Neuron (in vitro differentiated cells): Measurements from ENCODE around the gene XPC.
A peak's percentile ranks its signal among the peaks of the same experiment; 100 is the strongest.
"Not testable (repeated sequence)": the region's sequence is repeated elsewhere in the genome, so short reads cannot be mapped to it uniquely, and the experiment has no call there.

ENCODE experiments used
- H2AFZ ChIP-seq: one replicate; pipeline ENCODE4 v1.6.1; 2013; ENCODE audit warnings: low read depth, mild to moderate bottlenecking, inconsistent platforms, low read length, moderate library complexity
- H3K27me3 ChIP-seq: one replicate; pipeline ENCODE4 v1.6.1; 2013; ENCODE audit warnings: low read length; ENCODE audit not compliant: insufficient read depth
- H3K36me3 ChIP-seq: one replicate; pipeline ENCODE4 v1.6.1; 2013; ENCODE audit warnings: low read length; ENCODE audit not compliant: insufficient read depth
- H3K4me1 ChIP-seq: one replicate; pipeline ENCODE4 v1.6.1; 2013; ENCODE audit warnings: low read length; ENCODE audit not compliant: insufficient read depth
- H3K4me3 ChIP-seq: 2 replicates; pipeline ENCODE4 v1.5.1; 2013; ENCODE audit warnings: mild to moderate bottlenecking, low read length, moderate library complexity
- H3K9me3 ChIP-seq: one replicate; pipeline ENCODE4 v1.6.1; 2013; ENCODE audit warnings: low read length

The XPC gene

DNA sequence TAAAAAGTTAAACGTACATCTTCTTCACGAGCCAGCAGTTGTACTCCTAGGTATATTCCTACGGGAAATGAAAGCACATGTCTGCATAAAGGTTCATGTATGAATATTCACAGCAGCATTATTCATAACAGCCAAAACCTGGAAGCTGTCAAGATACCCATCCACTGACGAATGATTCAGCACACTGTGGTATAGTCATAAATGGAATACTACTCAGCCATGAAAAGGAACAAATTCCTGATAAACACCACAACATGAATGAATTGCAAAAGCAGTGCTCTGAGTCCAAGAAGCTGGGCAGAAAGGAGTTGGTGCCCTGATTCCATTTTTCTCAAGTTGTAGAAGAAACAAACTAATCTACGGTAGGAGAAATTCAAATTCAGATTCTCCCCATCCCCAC is 49.7 kb downstream of the XPC start:
- Histone ChIP-seq H2AFZ (no peak overlapping the region), H3K36me3 (peaks cover 59% of the 10 kb centered on the region), H3K9me3 (peaks cover 3% of the 10 kb centered on the region), H3K4me3 (no peak overlapping the region), H3K4me1 (peaks cover 16% of the 10 kb centered on the region), H3K27me3 (no peaks in the 10 kb centered on the region)

DNA sequence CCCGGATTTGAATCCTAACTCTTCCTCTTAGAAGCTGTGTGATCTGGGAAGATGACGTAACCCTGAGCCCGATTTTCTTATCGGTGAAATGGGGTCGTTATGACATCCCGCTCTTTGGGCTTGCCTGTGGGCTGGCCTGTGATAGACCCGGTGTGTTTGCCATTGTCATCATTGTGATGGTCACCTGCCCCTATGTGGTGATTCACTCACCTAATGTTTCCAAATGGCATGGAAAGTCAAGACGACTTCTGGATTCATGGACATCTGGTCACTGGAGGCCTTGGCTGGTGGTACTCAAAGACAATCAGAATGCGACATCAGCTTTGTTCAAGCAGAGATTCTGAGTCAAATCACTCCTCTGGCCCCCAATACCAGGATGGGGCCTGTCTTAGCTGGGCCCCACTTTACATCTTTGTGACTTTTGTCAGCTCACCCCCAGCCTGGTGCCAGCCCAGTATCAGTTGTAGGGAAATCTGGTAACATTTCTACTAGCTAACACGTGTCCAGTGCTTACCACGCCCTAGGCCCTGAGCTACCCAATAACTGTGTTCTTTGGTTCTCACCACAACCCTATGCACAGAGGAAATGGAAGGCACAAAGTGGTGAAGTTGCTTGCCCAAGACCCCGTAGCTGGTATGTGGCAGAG is 50.8 kb downstream of the XPC start:
- Histone ChIP-seq H3K4me1 (peaks cover 21% of the 10 kb centered on the region), H3K9me3 (peaks cover 3% of the 10 kb centered on the region), H3K4me3 (no peak overlapping the region), H2AFZ (no peak overlapping the region), H3K36me3 (peaks cover 48% of the 10 kb centered on the region), H3K27me3 (no peaks in the 10 kb centered on the region)

DNA sequence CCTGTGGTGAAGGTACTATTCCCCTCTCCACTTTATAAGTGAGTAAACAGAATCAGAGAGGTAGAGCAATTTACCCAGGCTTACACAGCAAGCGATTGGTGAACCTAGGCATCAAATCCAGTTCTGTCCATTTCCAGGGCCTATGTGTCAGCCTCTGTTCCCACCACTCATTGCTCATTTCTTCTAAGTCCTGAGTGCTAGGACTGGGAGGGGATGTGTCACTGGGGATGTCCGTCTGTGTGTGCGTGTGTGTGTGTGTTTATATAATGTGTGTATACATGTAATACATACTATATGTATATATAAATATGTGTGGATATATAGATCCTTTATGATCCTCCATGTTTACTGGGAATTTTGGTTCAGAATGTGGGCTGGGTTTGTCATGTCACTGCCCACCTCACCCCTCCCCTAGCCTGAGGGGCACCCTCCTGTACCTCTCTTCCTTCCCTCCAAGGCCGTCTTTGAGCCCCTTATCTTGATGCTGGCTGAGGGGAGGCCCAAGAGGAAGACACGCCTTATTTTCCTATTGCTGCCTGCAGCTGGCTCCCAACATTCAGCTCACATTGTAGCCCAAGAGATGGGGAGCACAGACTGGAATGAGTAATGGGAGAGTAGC is 51.4 kb downstream of the XPC start:
- no peaks in the 10 kb centered on the region for H3K27me3 ChIP-seq
- peak overlapping the region; percentile 86 for H3K4me3 ChIP-seq
- H3K4me1 ChIP-seq, result peaks cover 21% of the 10 kb centered on the region
- H3K36me3 ChIP-seq, result peaks cover 42% of the 10 kb centered on the region
- no peak overlapping the region for H2AFZ ChIP-seq
- peaks cover 3% of the 10 kb centered on the region for H3K9me3 ChIP-seq

DNA sequence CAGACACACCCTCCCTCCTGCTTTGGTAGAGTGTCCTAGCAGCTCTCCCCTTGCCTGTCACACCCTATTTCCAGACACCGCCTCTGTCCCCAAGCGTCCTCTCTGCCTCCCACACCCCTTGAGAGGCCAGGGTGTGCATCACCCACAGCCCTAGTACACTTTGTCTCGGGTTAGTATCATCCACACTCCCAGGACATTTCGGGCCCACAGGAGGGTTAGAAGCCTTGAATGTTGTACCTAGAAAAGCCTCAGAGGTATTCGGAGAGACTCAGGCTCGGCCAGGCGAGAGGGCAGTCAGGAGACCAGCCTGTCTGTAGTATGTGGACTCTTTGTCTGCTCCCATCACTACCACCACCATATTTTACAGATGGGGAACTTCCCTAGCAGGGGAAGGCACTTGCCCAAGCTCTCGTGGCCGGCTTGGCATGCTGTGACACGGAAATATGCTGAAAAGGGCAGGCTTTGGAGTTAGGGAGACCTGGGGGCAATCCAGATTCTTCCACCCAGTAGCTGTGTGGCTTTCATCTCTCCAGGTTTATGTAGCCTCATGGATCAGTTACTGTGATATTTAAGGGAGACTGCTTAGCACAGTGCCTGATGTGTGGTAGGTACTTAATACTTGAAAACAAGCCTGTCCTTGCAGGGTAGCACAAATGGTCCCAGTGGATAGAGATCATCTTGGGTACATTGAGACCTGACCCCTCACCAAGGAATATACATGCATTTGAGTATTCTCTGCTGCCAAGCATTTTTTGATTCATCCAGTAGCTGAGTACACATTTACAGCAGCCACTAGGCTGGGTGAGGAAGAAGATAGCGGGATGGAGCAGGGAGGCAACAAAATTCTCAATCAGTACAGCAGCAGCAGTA is 52.1 kb downstream of the XPC start:
- Histone ChIP-seq H3K9me3 (peaks cover 3% of the 10 kb centered on the region), H3K36me3 (peaks cover 35% of the 10 kb centered on the region)

DNA sequence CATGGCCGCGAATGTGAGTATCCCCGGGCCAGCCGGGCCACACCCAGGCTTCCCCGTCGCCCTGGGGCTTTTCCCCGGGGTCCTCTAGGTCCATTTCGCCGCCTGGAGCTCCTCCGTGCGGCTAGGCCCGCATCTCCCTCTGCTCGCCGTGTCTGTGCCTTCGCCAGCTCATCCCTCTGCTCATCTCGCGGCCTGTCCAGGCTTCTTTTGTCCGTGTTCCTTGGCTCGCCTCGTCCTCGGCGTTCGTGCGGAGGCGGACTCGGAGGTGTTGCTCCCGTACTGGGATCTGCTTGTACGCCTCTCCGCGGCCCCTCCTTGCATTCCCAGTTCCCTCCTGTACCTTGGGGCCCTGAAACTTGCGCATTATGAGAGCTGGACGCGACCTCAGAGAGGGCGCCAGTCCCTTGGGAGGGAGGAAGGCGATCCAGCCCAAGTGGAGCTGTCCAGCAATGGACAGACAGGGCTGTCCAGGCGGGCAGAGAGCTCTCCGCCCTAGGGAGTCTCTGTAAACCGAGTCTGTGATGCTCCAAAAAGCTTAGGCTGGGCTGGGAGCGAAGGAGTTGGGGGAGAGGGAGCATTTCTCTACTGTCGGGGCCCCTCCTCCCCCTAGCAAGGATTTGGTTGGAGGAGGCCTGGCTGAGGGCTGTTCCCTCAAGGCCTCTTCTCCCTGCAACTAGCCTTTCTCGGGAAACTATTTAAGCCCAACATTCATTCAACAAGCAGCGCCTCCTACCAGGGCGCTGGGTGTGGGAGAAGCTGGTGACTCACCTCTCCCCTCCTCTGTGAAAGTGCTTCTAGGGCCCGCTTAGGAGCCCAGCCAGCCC is 53.0 kb downstream of the XPC start:
- Histone ChIP-seq H3K4me1 (peaks cover 21% of the 10 kb centered on the region), H3K4me3 (peak overlapping the region; percentile 86), H3K27me3 (no peaks in the 10 kb centered on the region), H3K36me3 (peaks cover 26% of the 10 kb centered on the region), H2AFZ (peak overlapping the region; percentile 64), H3K9me3 (peaks cover 3% of the 10 kb centered on the region)

More for the DNA sequence above, 52.1 kb downstream of the XPC start:
- H3K4me3 ChIP-seq, result peak overlapping the region; percentile 86
- no peaks in the 10 kb centered on the region for H3K27me3 ChIP-seq
- no peak overlapping the region for H2AFZ ChIP-seq
- H3K4me1 ChIP-seq, result peaks cover 21% of the 10 kb centered on the region

DNA sequence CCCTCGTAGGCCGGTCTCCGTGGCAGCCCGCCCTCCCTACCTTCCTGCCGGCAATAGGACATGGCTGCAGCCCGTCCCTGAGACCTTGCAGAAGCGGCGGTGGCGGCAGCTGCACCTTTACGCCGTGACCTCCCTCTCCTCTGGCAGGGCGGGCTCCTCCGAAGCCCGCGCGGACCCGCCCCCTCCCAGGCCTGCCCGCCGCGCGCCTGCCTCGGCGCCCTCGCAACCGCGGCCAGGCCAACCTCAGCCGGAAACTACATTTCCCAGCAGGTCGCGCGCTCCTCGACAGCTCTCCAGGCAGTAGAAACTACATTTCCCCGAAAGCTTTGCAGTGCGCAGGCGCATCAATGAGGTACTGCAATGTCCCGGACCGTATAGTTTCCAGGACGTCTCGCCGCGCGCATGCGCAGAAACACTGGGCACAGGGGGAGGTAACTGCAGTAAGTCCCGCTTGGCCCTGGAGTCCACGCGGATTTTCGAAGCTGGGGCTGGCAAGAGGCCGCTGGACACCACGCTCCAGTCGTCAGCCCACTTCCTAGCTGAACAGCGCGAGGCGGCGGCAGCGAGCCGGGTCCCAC is 53.7 kb downstream of the XPC start, which contains the start of the genes CHCHD4 and TMEM43:
Gene CHCHD4, minus strand, starts transcription at position 256 of the 578 bp plus-strand sequence. Its CDS starts 194 bp downstream, at position 62.
Gene TMEM43, plus strand, starts transcription at position 438 of the 578 bp plus-strand sequence. CDS start 142 bp downstream, outside the sequence.
- peak within 1 kb of the TSS; percentile 86 for H3K4me3 ChIP-seq
- peaks cover 21% of the 10 kb centered on the region for H3K4me1 ChIP-seq
- H3K9me3 ChIP-seq, result peaks cover 3% of the 10 kb centered on the region
- H2AFZ ChIP-seq, result peak within 1 kb of the TSS; percentile 92
- peaks cover 22% of the 10 kb centered on the region for H3K36me3 ChIP-seq
- no peaks in the 10 kb centered on the region for H3K27me3 ChIP-seq

DNA sequence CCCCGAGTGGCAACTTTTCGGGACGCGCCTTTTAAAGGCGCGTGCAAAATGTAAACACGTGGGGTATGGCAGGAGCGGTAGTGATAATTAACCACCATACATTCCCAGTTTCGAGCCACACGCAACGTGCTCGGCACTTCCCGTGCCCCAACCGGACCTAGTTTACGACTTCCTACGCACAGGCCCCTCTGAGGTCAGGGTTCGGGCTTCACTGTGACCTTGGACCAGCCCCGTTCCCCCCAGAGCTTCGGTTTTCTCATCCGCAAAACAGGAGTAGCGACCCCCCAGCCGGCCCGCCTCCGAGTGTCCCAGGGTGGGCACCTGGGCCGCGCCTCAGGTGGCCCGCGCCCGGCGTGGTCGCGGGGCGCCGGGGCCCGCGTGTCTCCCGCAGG is 54.2 kb downstream of the XPC start:
- Histone ChIP-seq H3K36me3 (peaks cover 17% of the 10 kb centered on the region), H3K4me3 (peak overlapping the region; percentile 86), H2AFZ (peak overlapping the region; percentile 92), H3K4me1 (peaks cover 21% of the 10 kb centered on the region), H3K27me3 (no peaks in the 10 kb centered on the region), H3K9me3 (peaks cover 3% of the 10 kb centered on the region)

DNA sequence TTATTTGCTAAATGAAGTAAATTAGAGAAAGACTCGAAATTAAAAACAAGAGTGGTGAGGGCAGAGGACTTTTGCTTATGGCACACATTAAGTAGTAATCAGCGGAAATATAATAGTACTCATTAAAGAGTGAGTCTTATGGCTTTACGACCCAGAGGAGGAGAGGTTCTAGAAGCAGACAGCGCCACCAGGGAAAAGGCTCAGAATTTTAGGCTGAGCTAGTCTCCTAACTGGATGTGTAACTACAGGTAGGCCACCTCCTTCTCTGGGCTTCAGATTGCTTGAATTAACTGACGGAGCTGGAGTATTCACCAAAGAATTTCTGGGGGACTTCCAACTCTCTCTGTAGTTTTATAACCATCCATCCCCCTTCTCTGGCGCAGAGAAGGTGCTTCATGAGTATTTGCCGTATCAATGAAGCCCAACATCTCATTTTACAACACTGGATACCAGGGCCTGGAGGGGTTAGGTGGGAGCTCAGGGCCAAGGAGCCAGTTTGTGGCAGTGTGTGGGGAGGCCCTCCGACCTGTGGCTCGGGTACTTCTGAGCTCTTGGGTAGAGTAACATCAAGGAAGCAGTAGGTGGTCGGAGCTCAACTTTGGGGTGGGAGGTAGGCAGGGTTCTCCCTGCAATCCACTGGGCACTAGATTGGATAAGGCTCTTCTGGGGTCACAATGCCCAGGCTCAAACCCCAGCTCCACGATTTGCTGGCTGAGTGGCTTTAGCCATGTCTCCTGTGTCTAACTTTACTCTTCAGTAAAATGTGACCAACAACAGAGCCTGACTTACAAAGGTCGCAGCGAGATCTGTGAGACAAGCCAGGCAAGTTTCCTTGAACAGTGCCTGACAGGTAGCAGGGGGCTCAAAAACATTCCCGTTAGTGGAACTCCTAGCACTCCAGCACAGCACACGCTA is 54.8 kb downstream of the XPC start:
- Histone ChIP-seq H2AFZ (peak overlapping the region; percentile 92), H3K27me3 (no peaks in the 10 kb centered on the region), H3K4me3 (peak overlapping the region; percentile 86), H3K9me3 (peaks cover 1% of the 10 kb centered on the region), H3K36me3 (peaks cover 12% of the 10 kb centered on the region), H3K4me1 (peaks cover 21% of the 10 kb centered on the region)

DNA sequence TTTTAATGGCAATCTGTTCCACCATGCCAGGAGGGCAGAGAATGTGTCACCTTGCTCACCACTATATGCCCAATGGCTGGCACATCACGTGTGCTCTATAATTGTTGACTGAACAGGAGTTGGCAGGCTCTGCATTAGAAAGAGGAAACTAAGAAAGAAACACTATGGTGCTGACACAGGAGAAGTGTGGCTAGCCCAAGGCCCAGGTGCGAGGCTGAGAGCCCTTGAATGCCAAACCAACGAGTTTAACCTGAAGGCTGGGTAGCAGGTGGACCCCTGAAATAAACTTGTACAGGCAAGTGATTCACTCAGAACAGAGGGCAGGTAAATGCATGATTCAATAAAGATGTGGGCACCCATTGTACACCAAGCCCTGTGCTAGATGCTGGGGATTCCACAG is 56.1 kb downstream of the XPC start:
- Histone ChIP-seq H3K27me3 (no peaks in the 10 kb centered on the region), H3K4me1 (peaks cover 21% of the 10 kb centered on the region), H3K36me3 (peaks cover 1% of the 10 kb centered on the region), H3K9me3 (no peaks in the 10 kb centered on the region), H3K4me3 (no peak overlapping the region), H2AFZ (no peak overlapping the region)

DNA sequence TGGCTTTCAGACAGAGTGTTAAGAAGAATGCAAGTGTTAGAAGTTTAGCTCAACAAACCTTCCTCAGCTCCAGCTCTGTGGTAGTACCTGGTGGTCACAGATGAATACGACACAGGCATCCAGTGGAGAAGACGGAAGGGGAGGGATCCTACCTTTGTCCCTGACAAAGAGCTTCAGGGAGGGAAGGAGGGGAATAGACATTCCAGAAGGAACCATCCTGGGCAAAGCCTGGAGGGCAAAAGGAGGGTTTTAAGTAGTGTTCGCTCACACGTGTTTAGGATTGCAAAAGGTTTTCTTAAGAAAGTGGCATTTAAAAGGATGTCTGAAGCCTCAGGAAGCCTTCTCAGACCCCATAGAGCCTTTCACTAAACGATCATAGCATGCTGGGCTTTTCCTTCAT is 56.5 kb downstream of the XPC start:
- H3K4me1 ChIP-seq, result peaks cover 20% of the 10 kb centered on the region
- H3K4me3 ChIP-seq, result no peak overlapping the region
- H3K9me3 ChIP-seq, result no peaks in the 10 kb centered on the region
- no peaks in the 10 kb centered on the region for H3K27me3 ChIP-seq
- no peaks in the 10 kb centered on the region for H3K36me3 ChIP-seq
- no peak overlapping the region for H2AFZ ChIP-seq

DNA sequence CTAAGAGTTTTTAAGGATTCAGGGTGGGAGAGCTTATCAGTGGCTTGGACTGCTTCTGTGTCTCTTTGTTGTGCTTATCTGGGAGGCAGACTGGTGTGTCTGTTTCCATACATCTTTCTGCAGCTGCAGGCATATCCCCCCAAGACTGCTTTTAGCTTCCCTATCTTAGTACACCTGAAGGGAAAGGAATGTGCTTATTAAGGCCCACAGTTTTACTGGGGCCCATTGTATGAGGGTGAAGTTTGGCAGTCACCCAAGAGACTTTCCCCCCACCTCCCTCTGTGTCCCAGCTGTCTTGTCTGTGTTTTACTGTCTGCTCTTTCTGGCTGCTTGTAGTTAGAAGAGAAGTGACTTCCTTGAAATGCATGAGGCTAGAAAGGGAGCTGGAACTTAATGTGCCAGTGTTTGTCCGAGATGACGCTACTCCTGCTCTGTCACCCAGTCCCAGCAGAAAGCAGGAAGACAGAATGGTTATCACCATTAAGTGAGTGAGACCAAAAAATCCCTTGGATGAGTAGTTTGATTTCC is 57.4 kb downstream of the XPC start:
- H3K4me3 ChIP-seq, H3K9me3 ChIP-seq, H2AFZ ChIP-seq, H3K36me3 ChIP-seq, H3K27me3 ChIP-seq: not testable (repeated sequence)
- peaks cover 12% of the 10 kb centered on the region for H3K4me1 ChIP-seq
